HEK293 (cell line): ENCODE measurements around the gene SLC7A11.

Experiments used
- CTCF ChIA-PET: fragments of 350-600 bp; formaldehyde crosslinking; extraction: SDS; loops from one replicate; lab custom pipeline; 2021; ENCODE audit warnings: antibody characterized with exemption; lab: Yijun Ruan, JAX
- POLR2A ChIA-PET: fragments of 300-600 bp; formaldehyde crosslinking; extraction: SDS; loops from one replicate; lab custom pipeline; 2020; ENCODE audit warnings: antibody characterized with exemption, inconsistent platforms; lab: Yijun Ruan, JAX
- H3K27ac ChIP-seq: fragments of 200-500 bp; sonication (Bioruptor generic); 2 replicates; pipeline ENCODE4 v1.5.1; 2014; ENCODE audit warnings: low read depth, low read length, control low read depth, inconsistent platforms; ENCODE audit errors: extremely low read depth
- H3K36me3 ChIP-seq, 2 experiments: fragments of 200-500 bp in 1 of 2; sonication (Bioruptor generic) in 1 of 2; 1 replicate in 1 of 2; 2 replicates in 1 of 2; pipeline ENCODE4 v1.5.1; 2014 to 2017; ENCODE audit warnings: inconsistent platforms in 2 of 2, low read length in 2 of 2; ENCODE audit not compliant: control insufficient read depth in 2 of 2, insufficient read depth in 1 of 2
- H3K4me1 ChIP-seq: fragments of 200-500 bp; sonication (Bioruptor generic); 2 replicates; pipeline ENCODE4 v1.5.1; 2014; ENCODE audit warnings: mild to moderate bottlenecking, low read length, inconsistent platforms; ENCODE audit not compliant: control insufficient read depth, insufficient read depth
- H3K4me3 ChIP-seq: 2 replicates; pipeline ENCODE4 v1.5.1; 2011; ENCODE audit warnings: low read depth, mild to moderate bottlenecking, control low read depth, low read length, moderate library complexity
- H3K9me3 ChIP-seq: fragments of 200-500 bp; sonication (Bioruptor generic); 2 replicates; pipeline ENCODE4 v1.5.1; 2014; ENCODE audit warnings: low read depth, low read length, inconsistent platforms; ENCODE audit not compliant: control insufficient read depth, insufficient read depth
- ATF2 ChIP-seq: fragments of 450-650 bp; formaldehyde crosslinking; IDR thresholded peaks from 2 replicates; pipeline ENCODE4 v1.5.1; 2016; ENCODE audit warnings: missing biosample characterization, missing genetic modification characterization, low read depth
- GLI2 ChIP-seq: fragments of 450-650 bp; formaldehyde crosslinking; IDR thresholded peaks from 2 replicates; pipeline ENCODE4; 2017; ENCODE audit warnings: missing biosample characterization, missing genetic modification characterization, low read depth, borderline replicate concordance
- GLIS1 ChIP-seq: fragments of 450-650 bp; formaldehyde crosslinking; IDR thresholded peaks from 2 replicates; pipeline ENCODE4 v1.5.1; 2016; ENCODE audit warnings: missing biosample characterization, missing genetic modification characterization
- IKZF3 ChIP-seq: fragments of 450-650 bp; IDR thresholded peaks from 2 replicates; pipeline ENCODE4 v1.5.0; 2018; ENCODE audit warnings: missing biosample characterization, mild to moderate bottlenecking, missing genetic modification characterization, moderate library complexity
- MEIS1 ChIP-seq: sonication (generic); formaldehyde crosslinking; IDR thresholded peaks from 2 replicates; pipeline ENCODE4 v1.8.1; 2022; ENCODE audit warnings: missing genetic modification reagents, mild to moderate bottlenecking, borderline replicate concordance
- PRDM2 ChIP-seq: fragments of 450-650 bp; formaldehyde crosslinking; IDR thresholded peaks from 2 replicates; pipeline ENCODE4 v1.5.1; 2016; ENCODE audit warnings: missing biosample characterization, missing genetic modification characterization, borderline replicate concordance
- ZNF221 ChIP-seq: fragments of 450-650 bp; formaldehyde crosslinking; IDR thresholded peaks from 2 replicates; pipeline ENCODE4 v1.5.1; 2017; ENCODE audit warnings: missing biosample characterization, missing genetic modification characterization, borderline replicate concordance
- ZNF23 ChIP-seq: fragments of 450-650 bp; formaldehyde crosslinking; IDR thresholded peaks from 2 replicates; pipeline ENCODE4 v1.5.1; 2016; ENCODE audit warnings: missing biosample characterization, missing genetic modification characterization, borderline replicate concordance
- ZNF24 ChIP-seq: fragments of 450-650 bp; formaldehyde crosslinking; IDR thresholded peaks from 2 replicates; pipeline ENCODE4 v1.5.1; 2016; ENCODE audit warnings: missing biosample characterization, missing genetic modification characterization
- ZNF404 ChIP-seq: fragments of 450-650 bp; formaldehyde crosslinking; IDR thresholded peaks from 2 replicates; pipeline ENCODE4 v1.5.1; 2017; ENCODE audit warnings: missing biosample characterization, missing genetic modification characterization
- ZNF510 ChIP-seq: fragments of 450-650 bp; formaldehyde crosslinking; IDR thresholded peaks from 2 replicates; pipeline ENCODE4 v1.5.1; 2018; ENCODE audit warnings: mild to moderate bottlenecking, missing genetic modification characterization, missing biosample characterization; ENCODE audit not compliant: insufficient replicate concordance
- ZNF654 ChIP-seq: fragments of 450-650 bp; formaldehyde crosslinking; IDR thresholded peaks from 2 replicates; pipeline ENCODE4 v1.5.1; 2016; ENCODE audit warnings: low read depth, missing biosample characterization, missing genetic modification characterization
- ZNF658 ChIP-seq: fragments of 450-650 bp; formaldehyde crosslinking; IDR thresholded peaks from 2 replicates; pipeline ENCODE4; 2016; ENCODE audit warnings: missing biosample characterization, missing genetic modification characterization
- ZNF660 ChIP-seq: fragments of 450-650 bp; IDR thresholded peaks from 2 replicates; pipeline ENCODE4 v1.5.1; 2018; ENCODE audit warnings: missing biosample characterization, mild to moderate bottlenecking, missing genetic modification characterization
- ZNF704 ChIP-seq: fragments of 450-650 bp; formaldehyde crosslinking; IDR thresholded peaks from 2 replicates; pipeline ENCODE4 v1.5.1; 2016; ENCODE audit warnings: missing biosample characterization, missing genetic modification characterization
- ZNF776 ChIP-seq: fragments of 450-650 bp; formaldehyde crosslinking; IDR thresholded peaks from 2 replicates; pipeline ENCODE4 v1.5.0; 2017; ENCODE audit warnings: missing biosample characterization, missing genetic modification characterization, borderline replicate concordance
- ZNF843 ChIP-seq: fragments of 450-650 bp; formaldehyde crosslinking; IDR thresholded peaks from 2 replicates; pipeline ENCODE4 v1.5.1; 2016; ENCODE audit warnings: missing biosample characterization, missing genetic modification characterization
- ZSCAN18 ChIP-seq: fragments of 450-650 bp; formaldehyde crosslinking; IDR thresholded peaks from 2 replicates; pipeline ENCODE4 v1.5.1; 2016; ENCODE audit warnings: missing biosample characterization, missing genetic modification characterization

The SLC7A11 gene

GRCh38 chr4:138234248-138234647 lies 7.9 kb downstream of the SLC7A11 start:
- CTCF ChIA-PET: no interaction called here
- no peak overlapping the region for H3K27ac ChIP-seq
- TF ChIP-seq ZSCAN18: no peak
- TF ChIP-seq ZNF658 (tag by site-specific recombination): no peak
- TF ChIP-seq IKZF3: no peak
- TF ChIP-seq GLIS1 (tag by site-specific recombination): no peak
- TF ChIP-seq PRDM2: no peak
- TF ChIP-seq ZNF704 (tag by site-specific recombination): no peak
- no peak for TF ChIP-seq MEIS1 (CRISPR knock-in tag)
- no peak for TF ChIP-seq ZNF404
- TF ChIP-seq ZNF843: no peak
- no peak for TF ChIP-seq ZNF654
- TF ChIP-seq GLI2: no peak
- TF ChIP-seq ZNF510 (tag by site-specific recombination): no peak
- TF ChIP-seq ZNF23 (tag by site-specific recombination): no peak
- no peak for TF ChIP-seq ZNF776 (tag by site-specific recombination)
- TF ChIP-seq ZNF660: no peak
- TF ChIP-seq ATF2 (tag by site-specific recombination): no peak
- TF ChIP-seq ZNF221 (tag by site-specific recombination): no peak
- TF ChIP-seq ZNF24: no peak
- TF ChIP-seq, all 188 proteins: peak for 0
- no peaks in the 10 kb centered on the region for H3K4me1 ChIP-seq
- POLR2A ChIA-PET: no interaction called here
- no peaks in the 10 kb centered on the region for H3K9me3 ChIP-seq
- no peak overlapping the region for H3K4me3 ChIP-seq
- H3K36me3 ChIP-seq: peaks cover 0 to 4% of the 10 kb centered on the region in 2 experiments; a peak in 1 of 3 replicates
